ENCODE results near the gene PDE10A. TPM values are rescaled to one million over a fixed set of nuclear protein-coding genes. Genes with fewer than 3 reads are reported as not detected.

The PDE10A gene
- total RNA-seq, 1 donor from 2014 or later = 6.9 TPM

- no peak for DNase-seq (ENCODE audit: low read depth)
- no peak overlapping the region for H3K4me3 ChIP-seq (ENCODE audit: low read depth, low read length)
- no peak for TF ChIP-seq CTCF (conservative IDR thresholded peaks at IDR 0.05; ENCODE audit: low read depth, low read length)
Observed at GRCh38 chr6:165321555-165322145, 341.4 kb downstream of the PDE10A start.

GRCh38 chr6:165321150-165321549 is 341.9 kb downstream of the PDE10A start:
- no peak for DNase-seq (ENCODE audit: low read depth)
- no peak for TF ChIP-seq CTCF (conservative IDR thresholded peaks at IDR 0.05; ENCODE audit: low read depth, low read length)
- H3K4me3 ChIP-seq (ENCODE audit: low read depth, low read length) = no peak overlapping the region

- H3K4me3 ChIP-seq (ENCODE audit: low read depth, low read length) = no peak overlapping the region
- no peak for DNase-seq (ENCODE audit: low read depth)
- TF ChIP-seq CTCF (conservative IDR thresholded peaks at IDR 0.05; ENCODE audit: low read depth, low read length) = no peak
Observed at GRCh38 chr6:165317723-165318122, 345.3 kb downstream of the PDE10A start.

- DNase-seq (ENCODE audit: low read depth) = peak; percentile 30
- H3K4me3 ChIP-seq (ENCODE audit: low read depth, low read length) = peak within 1 kb of the TSS; percentile 63
Observed at GRCh38 chr6:165308926-165309731, 353.9 kb downstream of the PDE10A start, which contains the start of gene C6orf118. Gene C6orf118, minus strand, starts transcription at chr6:165309605. Its CDS starts 19 bp downstream, at chr6:165309586.

GRCh38 chr6:165306955-165307354 is 356.1 kb downstream of the PDE10A start:
- no peak for DNase-seq (ENCODE audit: low read depth)
- no peak for TF ChIP-seq CTCF (conservative IDR thresholded peaks at IDR 0.05; ENCODE audit: low read depth, low read length)
- H3K4me3 ChIP-seq (ENCODE audit: low read depth, low read length) = no peak overlapping the region

More at GRCh38 chr6:165308926-165309731, 353.9 kb downstream of the PDE10A start, which contains the start of gene C6orf118:
- no peak for TF ChIP-seq CTCF (conservative IDR thresholded peaks at IDR 0.05; ENCODE audit: low read depth, low read length)

- DNase-seq (ENCODE audit: low read depth) = no peak
- TF ChIP-seq CTCF (conservative IDR thresholded peaks at IDR 0.05; ENCODE audit: low read depth, low read length) = no peak
- no peak overlapping the region for H3K4me3 ChIP-seq (ENCODE audit: low read depth, low read length)
Observed at GRCh38 chr6:165301372-165302246, 361.4 kb downstream of the PDE10A start.

Data from epithelial cell of proximal tubule (primary cell).